ENCODE data around the gene SF3B6.
A peak's percentile ranks its signal among the peaks of the same experiment; 100 is the strongest.
"Not testable (repeated sequence)": the region's sequence is repeated elsewhere in the genome, so short reads cannot be mapped to it uniquely, and the experiment has no call there.

The SF3B6 gene

GRCh38 chr2:24050041-24050979 lies 25.8 kb downstream of the SF3B6 start:
- no peak for DNase-seq (ENCODE audit: low spot score)

- peak; percentile 15 for DNase-seq (ENCODE audit: low spot score)
Measured at GRCh38 chr2:24049485-24050021, 26.6 kb downstream of the SF3B6 start, which contains the start of gene FKBP1B. FKBP1B (plus strand) TSS chr2:24049741; CDS start chr2:24049850, 109 bp downstream.

GRCh38 chr2:24048769-24049484 lies 27.2 kb downstream of the SF3B6 start:
- DNase-seq (ENCODE audit: low spot score): no peak

- DNase-seq (ENCODE audit: low spot score): no peak
Measured at GRCh38 chr2:24047703-24048033, 28.5 kb downstream of the SF3B6 start.

GRCh38 chr2:24046930-24047702 lies 29.0 kb downstream of the SF3B6 start, which contains the start of gene WDCP:
WDCP (minus strand) TSS chr2:24047391; CDS start chr2:24039494, 7,897 bp downstream.
- DNase-seq (ENCODE audit: low spot score): peak; percentile 88

GRCh38 chr2:24046599-24046929 lies 29.6 kb downstream of the SF3B6 start:
- DNase-seq (ENCODE audit: low spot score): no peak

GRCh38 chr2:24045511-24046508 lies 30.3 kb downstream of the SF3B6 start:
- DNase-seq (ENCODE audit: low spot score): no peak

GRCh38 chr2:24043133-24043532 lies 33.0 kb downstream of the SF3B6 start:
- not testable (repeated sequence) for DNase-seq (ENCODE audit: low spot score)

GRCh38 chr2:24040511-24040910 lies 35.6 kb downstream of the SF3B6 start:
- no peak for DNase-seq (ENCODE audit: low spot score)

- DNase-seq (ENCODE audit: low spot score): no peak
Measured at GRCh38 chr2:24038786-24039499, 37.2 kb downstream of the SF3B6 start.

GRCh38 chr2:24026233-24026632 lies 49.9 kb downstream of the SF3B6 start:
- DNase-seq (ENCODE audit: low spot score): no peak

- DNase-seq (ENCODE audit: low spot score): no peak
Measured at GRCh38 chr2:24024996-24025663, 51.0 kb downstream of the SF3B6 start.

- DNase-seq (ENCODE audit: low spot score): no peak
Measured at GRCh38 chr2:24024018-24024417, 52.1 kb downstream of the SF3B6 start.

GRCh38 chr2:24022975-24023575 lies 53.1 kb downstream of the SF3B6 start:
- no peak for DNase-seq (ENCODE audit: low spot score)

GRCh38 chr2:24022324-24022974 lies 53.7 kb downstream of the SF3B6 start:
- no peak for DNase-seq (ENCODE audit: low spot score)

- DNase-seq (ENCODE audit: low spot score): no peak
Measured at GRCh38 chr2:24021122-24021998, 54.8 kb downstream of the SF3B6 start.

GRCh38 chr2:24020244-24020643 lies 55.9 kb downstream of the SF3B6 start:
- no peak for DNase-seq (ENCODE audit: low spot score)

- DNase-seq (ENCODE audit: low spot score): no peak
Measured at GRCh38 chr2:24019729-24020128, 56.4 kb downstream of the SF3B6 start.

All from COLO829 (cell line).